SK-N-SH (cell line): ENCODE measurements around the gene NOTCH4. TPM values are rescaled to one million over a fixed set of nuclear protein-coding genes. Genes with fewer than 3 reads are reported as not detected.

Experiments
- CTCF ChIA-PET: fragments of 300-600, 350-600 bp; formaldehyde crosslinking; extraction: SDS; loops from one replicate; lab custom pipeline; 2021; lab: Yijun Ruan, JAX
- POLR2A ChIA-PET: fragments of 350-600 bp; sonication (Branson Sonifier 250); formaldehyde crosslinking; extraction: SDS; loops from one replicate; lab custom pipeline; 2020; ENCODE audit warnings: antibody characterized with exemption, inconsistent platforms; lab: Yijun Ruan, JAX
- DNase-seq: peaks from one replicate; pipeline ENCODE4 v3.0.0; 2012
- H2AFZ ChIP-seq: fragments of 200-600 bp; sonication (generic); 2 replicates; pipeline ENCODE4 v1.8.1; 2016; ENCODE audit warnings: antibody characterized with exemption, mild to moderate bottlenecking, low read depth
- H3F3A ChIP-seq: fragments of 200-600 bp; sonication (generic); replicated peaks from 2 replicates; pipeline ENCODE3; 2016; ENCODE audit warnings: antibody characterized with exemption, mild to moderate bottlenecking; ENCODE audit not compliant: insufficient read depth
- H3K27ac ChIP-seq, 2 experiments: fragments of 200-500 bp in 1 of 2; fragments of 200-600 bp in 1 of 2; sonication (Bioruptor generic) in 1 of 2; sonication (generic), shearing (Covaris generic) in 1 of 2; 2 replicates each; pipeline versions ENCODE4 v1.5.1 to v1.6.1; 2014 to 2016; ENCODE audit warnings: low read depth in 2 of 2, inconsistent platforms in 1 of 2, low read length in 1 of 2, mild to moderate bottlenecking in 1 of 2, mixed read lengths in 1 of 2
- H3K27me3 ChIP-seq: fragments of 200-600 bp; sonication (generic), shearing (Covaris generic); 2 replicates; pipeline ENCODE4 v1.6.1; 2016; ENCODE audit warnings: mixed run types; ENCODE audit not compliant: insufficient read depth
- H3K36me3 ChIP-seq, 2 experiments: fragments of 200-500 bp in 1 of 2; fragments of 200-600 bp in 1 of 2; sonication (Bioruptor generic) in 1 of 2; sonication (generic) in 1 of 2; replicated peaks in 1 of 2; 2 replicates each; pipeline versions ENCODE3 to v1.5.1; 2014 to 2016; ENCODE audit warnings: low read length in 1 of 2, mild to moderate bottlenecking in 1 of 2; ENCODE audit not compliant: insufficient read depth in 2 of 2, control insufficient read depth in 1 of 2
- H3K4me1 ChIP-seq, 2 experiments: fragments of 200-500 bp in 1 of 2; fragments of 200-600 bp in 1 of 2; sonication (Bioruptor generic) in 1 of 2; sonication (generic), shearing (Covaris generic) in 1 of 2; 2 replicates each; pipeline versions ENCODE4 v1.5.1 to v1.6.1; 2014 to 2016; ENCODE audit warnings: low read depth in 1 of 2, low read length in 1 of 2, mixed run types in 1 of 2; ENCODE audit not compliant: insufficient read depth in 2 of 2, control insufficient read depth in 1 of 2
- H3K4me2 ChIP-seq: fragments of 200-600 bp; sonication (generic), shearing (Covaris generic); 2 replicates; pipeline ENCODE4 v1.6.1; 2017; ENCODE audit warnings: mixed run types
- H3K4me3 ChIP-seq, 2 experiments: fragments of 200-500 bp in 1 of 2; fragments of 200-600 bp in 1 of 2; sonication (Bioruptor generic) in 1 of 2; sonication (generic), shearing (Covaris generic) in 1 of 2; 2 replicates each; pipeline versions ENCODE4 v1.5.1 to v1.8.1; 2014 to 2016; ENCODE audit warnings: low read depth in 2 of 2, inconsistent platforms in 1 of 2, low read length in 1 of 2, mild to moderate bottlenecking in 1 of 2, mixed read lengths in 1 of 2, moderate library complexity in 1 of 2
- H3K79me2 ChIP-seq: fragments of 200-600 bp; sonication (generic); 2 replicates; pipeline ENCODE4 v1.8.1; 2017; ENCODE audit warnings: mild to moderate bottlenecking; ENCODE audit not compliant: insufficient read depth
- H3K9ac ChIP-seq: fragments of 200-600 bp; sonication (generic); 2 replicates; pipeline ENCODE4 v1.6.1; 2017; ENCODE audit warnings: mixed run types
- H3K9me2 ChIP-seq: fragments of 200-600 bp; sonication (generic); 2 replicates; pipeline ENCODE4 v1.6.1; 2017; ENCODE audit warnings: mixed run types
- H3K9me3 ChIP-seq: fragments of 200-600 bp; sonication (generic); 2 replicates; pipeline ENCODE4 v1.6.1; 2017; ENCODE audit warnings: mixed run types, mild to moderate bottlenecking, moderate library complexity
- H4K20me1 ChIP-seq: fragments of 200-600 bp; sonication (generic); 2 replicates; pipeline ENCODE4 v1.6.1; 2017; ENCODE audit warnings: mild to moderate bottlenecking, mixed run types; ENCODE audit not compliant: insufficient read depth
- EP300 ChIP-seq, 2 experiments: IDR thresholded peaks; 2 replicates each; pipeline versions ENCODE4 v1.4.0 to v1.6.1; 2012; ENCODE audit warnings: borderline replicate concordance in 1 of 2, low read depth in 1 of 2, low read length in 1 of 2
- EZH2phosphoT487 ChIP-seq: fragments of 200-600 bp; sonication (generic); IDR thresholded peaks from 2 replicates; pipeline ENCODE4 v1.6.1; 2017; ENCODE audit warnings: low read depth, mixed run types, mild to moderate bottlenecking, antibody characterized with exemption, moderate library complexity, borderline replicate concordance
- FOXM1 ChIP-seq: IDR thresholded peaks from 2 replicates; pipeline ENCODE4 v1.4.0; 2012; ENCODE audit warnings: low read depth, mild to moderate bottlenecking
- GATA2 ChIP-seq: sonication (generic); formaldehyde crosslinking; IDR thresholded peaks from 2 replicates; pipeline ENCODE4 v1.5.0; 2020; ENCODE audit warnings: mild to moderate bottlenecking, missing genetic modification reagents
- JUND ChIP-seq: IDR thresholded peaks from 2 replicates; pipeline ENCODE4 v1.4.0; 2012
- MEF2A ChIP-seq: IDR thresholded peaks from 2 replicates; pipeline ENCODE4 v1.4.0; 2012; ENCODE audit warnings: low read depth, borderline replicate concordance
- RAD21 ChIP-seq: IDR thresholded peaks from 2 replicates; pipeline ENCODE4 v1.6.1; 2012; ENCODE audit warnings: mild to moderate bottlenecking, low read length
- RCOR1 ChIP-seq: fragments of 150-350 bp; IDR thresholded peaks from 2 replicates; pipeline ENCODE4 v1.6.1; 2017; ENCODE audit warnings: antibody characterized with exemption, low read length
- TAF1 ChIP-seq: IDR thresholded peaks from 2 replicates; pipeline ENCODE4 v1.6.1; 2012; ENCODE audit warnings: low read depth, mild to moderate bottlenecking, low read length, moderate library complexity, borderline replicate concordance
- TCF12 ChIP-seq: IDR thresholded peaks from 2 replicates; pipeline ENCODE4 v1.4.0; 2012
- YY1 ChIP-seq: IDR thresholded peaks from 2 replicates; pipeline ENCODE4 v1.4.0; 2012; ENCODE audit warnings: low read depth, mild to moderate bottlenecking
- WGBS: methylation state at CpG from one replicate; pipeline ENCODE4 v1.1.6; 2017; ENCODE audit warnings: low lambda C conversion rate; 5-methylcytosine and 5-hydroxymethylcytosine counted together
- polyA plus RNA-seq, 3 experiments: library from polyadenylated mRNA; depleted of rRNA; stranded (reverse); fragments of >200 nt; gene quantifications; 2 replicates each; pipeline ENCODE4 v1.2.3, GENCODE V29; 2012
- TF ChIP-seq, protein P1 (sequence below): fragments of 150-350 bp; IDR thresholded peaks from 2 replicates; pipeline ENCODE4 v1.6.1; 2017; ENCODE audit warnings: antibody characterized with exemption, low read length, low read depth, borderline replicate concordance
- TF ChIP-seq, protein P2 (sequence below): fragments of 150-350 bp; IDR thresholded peaks from 2 replicates; pipeline ENCODE4 v1.6.1; 2016; ENCODE audit warnings: mild to moderate bottlenecking, low read depth, low read length
- TF ChIP-seq, protein P3 (sequence below): IDR thresholded peaks from 2 replicates; pipeline ENCODE4 v1.4.0; 2012; ENCODE audit warnings: low read depth, borderline replicate concordance
- TF ChIP-seq, protein P4 (sequence below): IDR thresholded peaks from 2 replicates; pipeline ENCODE4; 2012
- TF ChIP-seq, protein P5 (sequence below): IDR thresholded peaks from 2 replicates; pipeline ENCODE4 v1.4.0; 2012; ENCODE audit warnings: low read depth

Gene NOTCH4
- polyA plus RNA-seq, 1 of the 3 experiments (the other 2 are of a cell fraction), result 2.5 TPM

DNA sequence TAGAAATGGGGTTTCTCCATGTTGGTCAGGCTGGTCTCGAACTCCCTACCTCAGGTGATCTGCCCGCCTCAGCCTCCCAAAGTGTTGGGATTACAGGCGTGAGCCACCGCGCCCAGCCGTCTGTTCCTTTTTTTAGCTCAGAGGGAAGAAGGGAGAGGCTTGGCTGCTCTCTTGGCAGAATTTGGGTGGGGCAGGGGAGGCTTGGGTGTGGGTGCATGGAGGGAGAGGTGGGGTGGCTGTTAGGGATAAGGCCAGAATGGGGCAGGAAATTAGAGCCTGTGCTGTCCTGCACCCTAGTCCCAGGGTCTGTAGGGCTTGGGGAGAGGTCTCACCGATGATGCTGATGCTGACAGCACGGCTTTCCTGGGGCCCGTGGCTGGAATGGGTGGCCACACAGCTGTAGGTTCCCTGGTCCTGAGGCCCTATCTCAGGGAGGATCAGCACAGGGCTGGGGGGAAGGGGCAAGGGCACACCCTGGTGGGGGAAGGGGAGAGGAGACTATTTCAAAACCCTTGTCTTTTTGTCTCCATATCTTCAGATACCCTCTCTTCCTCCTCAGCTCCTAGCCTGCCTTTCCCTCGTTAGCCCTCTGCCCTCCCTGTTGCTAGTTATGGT, 41.8 kb downstream of the NOTCH4 start:
- Histone ChIP-seq H3K4me2 (no peak overlapping the region), H3K36me3 (peaks cover 9 to 36% of the 10 kb centered on the region in 2 experiments), H3K9me3 (no peaks in the 10 kb centered on the region), H3K27ac (no peak overlapping the region), H3K4me3 (no peak overlapping the region), H4K20me1 (no peaks in the 10 kb centered on the region), H3K4me1 (peaks cover 4 to 15% of the 10 kb centered on the region in 2 experiments; a peak in 2 of 4 replicates), H3F3A (peaks cover 21% of the 10 kb centered on the region), H3K9me2 (no peaks in the 10 kb centered on the region), H3K9ac (no peak overlapping the region), H2AFZ (no peak overlapping the region), H3K79me2 (peaks cover 13% of the 10 kb centered on the region; the same call in 1 of the 2 replicates), H3K27me3 (no peaks in the 10 kb centered on the region)
- no peak for DNase-seq
- WGBS, result 98% methylated on average over 9 of the region's 10 CpGs
- ChIA-PET POLR2A (no interaction called here), CTCF (interaction anchor here (0.8 to 1.4 kb wide), 3 partner anchors 12 to 584 kb away, joined by 3 to 4 read pairs (median 4); no protein-coding TSS in a partner anchor)
- TF ChIP-seq, protein P1, sequence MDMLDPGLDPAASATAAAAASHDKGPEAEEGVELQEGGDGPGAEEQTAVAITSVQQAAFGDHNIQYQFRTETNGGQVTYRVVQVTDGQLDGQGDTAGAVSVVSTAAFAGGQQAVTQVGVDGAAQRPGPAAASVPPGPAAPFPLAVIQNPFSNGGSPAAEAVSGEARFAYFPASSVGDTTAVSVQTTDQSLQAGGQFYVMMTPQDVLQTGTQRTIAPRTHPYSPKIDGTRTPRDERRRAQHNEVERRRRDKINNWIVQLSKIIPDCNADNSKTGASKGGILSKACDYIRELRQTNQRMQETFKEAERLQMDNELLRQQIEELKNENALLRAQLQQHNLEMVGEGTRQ, result no peak
- no peak for TF ChIP-seq EP300 (IDR thresholded peaks at IDR 0.05; ENCODE audit: borderline replicate concordance in 1 of 2, low read depth in 1 of 2, low read length in 1 of 2)
- TF ChIP-seq YY1, result no peak
- TF ChIP-seq JUND, result no peak
- TF ChIP-seq, protein P2, sequence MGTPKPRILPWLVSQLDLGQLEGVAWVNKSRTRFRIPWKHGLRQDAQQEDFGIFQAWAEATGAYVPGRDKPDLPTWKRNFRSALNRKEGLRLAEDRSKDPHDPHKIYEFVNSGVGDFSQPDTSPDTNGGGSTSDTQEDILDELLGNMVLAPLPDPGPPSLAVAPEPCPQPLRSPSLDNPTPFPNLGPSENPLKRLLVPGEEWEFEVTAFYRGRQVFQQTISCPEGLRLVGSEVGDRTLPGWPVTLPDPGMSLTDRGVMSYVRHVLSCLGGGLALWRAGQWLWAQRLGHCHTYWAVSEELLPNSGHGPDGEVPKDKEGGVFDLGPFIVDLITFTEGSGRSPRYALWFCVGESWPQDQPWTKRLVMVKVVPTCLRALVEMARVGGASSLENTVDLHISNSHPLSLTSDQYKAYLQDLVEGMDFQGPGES, result no peak
- no peak for TF ChIP-seq TCF12
- no peak for TF ChIP-seq GATA2 (CRISPR knock-in tag)
- TF ChIP-seq, protein P3, sequence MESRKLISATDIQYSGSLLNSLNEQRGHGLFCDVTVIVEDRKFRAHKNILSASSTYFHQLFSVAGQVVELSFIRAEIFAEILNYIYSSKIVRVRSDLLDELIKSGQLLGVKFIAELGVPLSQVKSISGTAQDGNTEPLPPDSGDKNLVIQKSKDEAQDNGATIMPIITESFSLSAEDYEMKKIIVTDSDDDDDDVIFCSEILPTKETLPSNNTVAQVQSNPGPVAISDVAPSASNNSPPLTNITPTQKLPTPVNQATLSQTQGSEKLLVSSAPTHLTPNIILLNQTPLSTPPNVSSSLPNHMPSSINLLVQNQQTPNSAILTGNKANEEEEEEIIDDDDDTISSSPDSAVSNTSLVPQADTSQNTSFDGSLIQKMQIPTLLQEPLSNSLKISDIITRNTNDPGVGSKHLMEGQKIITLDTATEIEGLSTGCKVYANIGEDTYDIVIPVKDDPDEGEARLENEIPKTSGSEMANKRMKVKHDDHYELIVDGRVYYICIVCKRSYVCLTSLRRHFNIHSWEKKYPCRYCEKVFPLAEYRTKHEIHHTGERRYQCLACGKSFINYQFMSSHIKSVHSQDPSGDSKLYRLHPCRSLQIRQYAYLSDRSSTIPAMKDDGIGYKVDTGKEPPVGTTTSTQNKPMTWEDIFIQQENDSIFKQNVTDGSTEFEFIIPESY, result no peak
- no peak for TF ChIP-seq MEF2A
- no peak for TF ChIP-seq EZH2phosphoT487
- TF ChIP-seq, protein P4, sequence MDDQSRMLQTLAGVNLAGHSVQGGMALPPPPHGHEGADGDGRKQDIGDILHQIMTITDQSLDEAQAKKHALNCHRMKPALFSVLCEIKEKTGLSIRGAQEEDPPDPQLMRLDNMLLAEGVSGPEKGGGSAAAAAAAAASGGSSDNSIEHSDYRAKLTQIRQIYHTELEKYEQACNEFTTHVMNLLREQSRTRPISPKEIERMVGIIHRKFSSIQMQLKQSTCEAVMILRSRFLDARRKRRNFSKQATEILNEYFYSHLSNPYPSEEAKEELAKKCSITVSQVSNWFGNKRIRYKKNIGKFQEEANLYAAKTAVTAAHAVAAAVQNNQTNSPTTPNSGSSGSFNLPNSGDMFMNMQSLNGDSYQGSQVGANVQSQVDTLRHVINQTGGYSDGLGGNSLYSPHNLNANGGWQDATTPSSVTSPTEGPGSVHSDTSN, result no peak
- no peak for TF ChIP-seq FOXM1
- TF ChIP-seq, protein P5, sequence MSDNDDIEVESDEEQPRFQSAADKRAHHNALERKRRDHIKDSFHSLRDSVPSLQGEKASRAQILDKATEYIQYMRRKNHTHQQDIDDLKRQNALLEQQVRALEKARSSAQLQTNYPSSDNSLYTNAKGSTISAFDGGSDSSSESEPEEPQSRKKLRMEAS, result no peak
- TF ChIP-seq RCOR1, result no peak
- TF ChIP-seq TAF1, result no peak
- TF ChIP-seq RAD21, result no peak
